GM23248 (cell line): ENCODE data around the gene PTPRN2.

Experiments used
- EZH2 ChIP-seq: fragments of 200-600 bp; sonication (generic); IDR thresholded peaks from 2 replicates; pipeline ENCODE4 v1.6.1; 2018; ENCODE audit warnings: antibody characterized with exemption, mild to moderate bottlenecking; ENCODE audit not compliant: insufficient read depth, poor library complexity, severe bottlenecking
- EZH2phosphoT487 ChIP-seq: fragments of 200-600 bp; sonication (generic); IDR thresholded peaks from 2 replicates; pipeline ENCODE4 v1.6.1; 2018; ENCODE audit warnings: antibody characterized with exemption, moderate library complexity, mild to moderate bottlenecking, low read depth; ENCODE audit not compliant: insufficient read depth

DNA sequence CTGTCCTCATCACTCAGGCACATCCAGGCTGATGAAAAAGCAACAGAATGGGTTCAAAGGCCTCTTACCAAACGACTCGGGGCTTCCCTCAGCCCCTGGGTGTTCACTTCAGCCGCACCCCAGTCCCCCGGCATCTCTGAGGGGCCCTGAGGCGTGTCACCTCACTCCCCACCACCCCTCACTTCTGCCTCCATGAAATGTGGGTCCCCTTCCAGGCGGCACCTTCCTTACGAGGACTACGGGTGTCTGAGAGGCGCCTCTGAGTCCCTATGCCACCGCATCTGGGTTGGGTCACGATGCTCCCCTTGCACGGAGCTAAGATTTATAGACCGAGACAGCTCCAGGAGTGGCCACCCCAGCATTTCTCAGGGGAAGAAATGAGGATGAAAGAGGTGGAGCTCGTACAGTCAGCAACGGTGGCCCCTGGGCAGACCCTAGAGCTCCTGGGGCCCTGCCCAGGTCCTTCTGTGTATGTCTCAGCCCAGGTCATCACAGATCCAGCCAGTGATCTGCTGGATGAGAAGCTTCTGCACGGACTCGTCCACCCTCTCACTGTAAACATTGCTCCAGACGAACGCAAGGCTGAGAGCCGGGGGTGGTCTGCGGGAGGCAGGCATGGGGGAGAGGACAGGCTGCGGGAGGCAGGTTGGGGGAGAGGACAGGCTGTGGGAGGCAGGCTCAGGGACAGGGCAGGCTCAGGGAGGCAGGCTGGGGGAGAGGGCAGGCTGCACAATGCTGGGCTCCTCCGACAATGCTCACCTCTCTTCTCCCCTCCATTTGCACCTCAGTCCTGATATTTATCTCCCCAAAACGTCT lies 842.6 kb downstream of the PTPRN2 start:
- TF ChIP-seq EZH2 = no peak
- TF ChIP-seq EZH2phosphoT487 = no peak
